HG02852 (cell line): ENCODE measurements around the gene PSMD3.
"Not testable (repeated sequence)": the region's sequence is repeated elsewhere in the genome, so short reads cannot be mapped to it uniquely, and the experiment has no call there.

Source experiments
- ATAC-seq: cut with Tn5 transposase; IDR thresholded peaks from one replicate; pipeline ENCODE4 v1.9.1; 2021; ENCODE audit warnings: mild to moderate bottlenecking, moderate library complexity; ENCODE audit not compliant: unreplicated experiment

The PSMD3 gene

DNA sequence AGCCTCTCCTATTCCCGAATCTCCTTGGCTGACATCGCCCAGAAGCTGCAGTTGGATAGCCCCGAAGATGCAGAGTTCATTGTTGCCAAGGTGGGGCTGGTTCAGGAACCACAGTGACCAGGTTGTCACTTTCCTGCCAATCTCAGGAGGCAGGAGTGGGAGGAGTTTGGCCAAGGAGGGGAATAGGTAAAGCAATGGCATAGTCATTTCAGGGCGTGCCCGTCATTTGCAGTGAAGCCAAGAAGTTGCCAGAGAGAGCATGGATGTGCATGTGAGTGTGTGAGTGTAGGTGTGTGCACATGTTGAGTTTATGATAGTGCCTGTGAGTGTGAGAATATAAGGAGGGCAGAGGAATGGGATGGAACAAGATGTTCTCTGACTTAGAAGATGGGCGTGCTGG is 14.8 kb downstream of the PSMD3 start:
- no peak for ATAC-seq

DNA sequence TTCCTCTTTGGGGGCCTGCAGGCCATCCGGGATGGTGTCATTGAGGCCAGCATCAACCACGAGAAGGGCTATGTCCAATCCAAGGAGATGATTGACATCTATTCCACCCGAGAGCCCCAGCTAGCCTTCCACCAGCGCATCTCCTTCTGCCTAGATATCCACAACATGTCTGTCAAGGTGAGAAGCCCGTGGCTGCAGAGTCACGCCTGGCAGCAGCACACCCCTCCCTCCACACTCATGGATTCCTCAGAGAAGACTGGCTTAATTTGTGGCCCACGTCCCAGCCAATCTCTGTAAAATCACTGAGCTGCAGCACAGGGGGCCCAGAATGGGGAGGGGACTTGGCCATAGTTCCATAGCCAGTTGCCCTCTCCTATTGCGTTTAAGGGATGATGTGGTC is 15.6 kb downstream of the PSMD3 start:
- ATAC-seq = no peak

DNA sequence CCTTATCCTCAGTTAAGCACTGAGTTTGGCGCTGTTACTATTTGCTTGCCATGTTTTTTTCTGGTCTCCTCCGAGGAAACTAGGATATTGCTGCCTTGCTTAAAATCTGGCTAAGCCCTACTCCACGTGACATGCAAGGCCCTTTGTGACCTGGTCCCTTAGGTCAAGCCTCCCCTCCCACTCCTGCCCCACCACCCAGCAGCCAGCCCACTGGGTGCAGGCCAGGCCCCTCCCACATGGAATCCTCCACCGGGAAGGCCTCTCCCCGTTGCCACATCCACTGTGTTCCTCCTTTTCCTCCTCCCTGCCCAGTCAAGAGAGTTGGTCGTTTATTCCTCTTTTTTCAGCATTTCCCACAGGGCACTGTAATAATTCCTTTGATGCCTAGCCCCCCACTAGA is 16.2 kb downstream of the PSMD3 start:
- ATAC-seq = no peak

DNA sequence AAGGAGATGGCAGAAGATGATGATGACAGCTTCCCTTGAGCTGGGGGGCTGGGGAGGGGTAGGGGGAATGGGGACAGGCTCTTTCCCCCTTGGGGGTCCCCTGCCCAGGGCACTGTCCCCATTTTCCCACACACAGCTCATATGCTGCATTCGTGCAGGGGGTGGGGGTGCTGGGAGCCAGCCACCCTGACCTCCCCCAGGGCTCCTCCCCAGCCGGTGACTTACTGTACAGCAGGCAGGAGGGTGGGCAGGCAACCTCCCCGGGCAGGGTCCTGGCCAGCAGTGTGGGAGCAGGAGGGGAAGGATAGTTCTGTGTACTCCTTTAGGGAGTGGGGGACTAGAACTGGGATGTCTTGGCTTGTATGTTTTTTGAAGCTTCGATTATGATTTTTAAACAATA is 16.9 kb downstream of the PSMD3 start:
- no peak for ATAC-seq

DNA sequence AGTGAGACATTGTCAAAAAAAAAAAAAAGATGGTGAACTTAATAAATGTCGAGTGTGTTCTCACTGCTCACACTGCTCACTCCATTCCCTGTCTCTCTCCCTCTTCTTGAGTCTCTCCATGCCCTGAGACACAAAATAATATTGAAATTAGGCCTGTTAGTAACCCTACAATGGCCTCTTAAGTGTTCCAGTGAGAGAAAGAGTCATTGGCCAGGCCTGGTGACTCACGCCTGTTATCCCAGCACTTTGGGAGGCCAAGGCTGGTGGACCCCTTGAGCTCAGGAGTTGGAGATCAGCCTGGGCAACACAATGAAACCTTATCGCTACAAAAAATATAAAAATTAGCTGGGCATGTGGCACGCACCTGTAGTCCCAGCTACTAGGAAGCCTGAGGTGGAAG is 18.5 kb downstream of the PSMD3 start:
- ATAC-seq = no peak

DNA sequence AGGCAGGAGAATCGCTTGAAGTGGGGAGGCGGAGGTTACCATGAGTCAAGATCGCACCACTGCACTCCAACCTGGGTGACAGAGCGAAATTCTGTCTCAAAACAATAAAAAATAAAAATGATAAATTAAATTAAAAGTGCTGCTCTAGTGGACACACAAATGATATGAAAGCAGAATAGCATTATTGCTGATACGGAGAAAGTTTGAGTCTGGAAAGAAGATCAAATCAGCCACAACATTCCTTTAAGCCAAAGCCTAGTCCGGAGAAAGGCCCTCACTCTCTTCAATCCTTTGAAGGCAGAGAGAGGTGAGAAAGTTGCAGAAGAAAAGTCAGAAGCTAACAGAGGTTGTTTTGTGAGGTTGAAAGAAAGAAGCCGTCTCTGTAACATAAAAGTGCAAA is 19.6 kb downstream of the PSMD3 start:
- no peak for ATAC-seq

DNA sequence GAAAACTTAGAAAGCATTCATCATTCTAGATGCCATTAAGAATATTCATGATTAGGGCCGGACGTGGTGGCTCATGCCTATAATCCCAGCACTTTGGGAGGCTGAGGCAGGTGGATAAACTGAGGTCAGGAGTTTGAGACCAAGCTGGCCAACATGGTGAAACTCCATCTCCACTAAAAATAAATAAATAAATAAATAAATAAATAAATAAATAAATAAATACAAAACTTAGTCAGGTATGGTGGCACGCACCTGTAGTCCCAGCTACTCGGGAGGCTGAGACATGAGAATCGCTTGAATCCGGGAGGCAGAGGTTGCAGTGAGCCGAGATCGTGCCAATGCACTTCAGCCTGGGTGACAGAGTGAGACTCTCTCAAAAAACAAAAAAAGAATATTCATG is 20.7 kb downstream of the PSMD3 start:
- ATAC-seq = not testable (repeated sequence)

DNA sequence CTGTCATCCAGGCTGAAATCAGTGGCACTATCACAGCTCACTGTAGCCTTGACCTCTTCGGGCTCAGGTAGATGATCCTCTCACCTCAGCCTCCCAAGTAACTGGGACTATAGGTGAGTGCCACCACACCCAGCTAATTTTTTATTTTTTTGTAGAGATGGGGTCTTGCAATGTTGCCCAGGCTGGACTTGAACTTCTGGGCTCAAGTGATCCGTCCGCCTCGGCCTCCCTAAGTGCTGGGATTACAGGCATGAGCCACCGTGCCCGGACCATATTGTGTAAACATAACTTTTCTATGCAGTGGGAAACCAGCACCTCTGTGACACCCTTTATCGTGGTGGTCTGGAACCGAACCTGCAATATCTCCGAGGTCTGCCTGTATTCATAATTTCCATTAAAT is 23.5 kb downstream of the PSMD3 start:
- ATAC-seq = no peak

DNA sequence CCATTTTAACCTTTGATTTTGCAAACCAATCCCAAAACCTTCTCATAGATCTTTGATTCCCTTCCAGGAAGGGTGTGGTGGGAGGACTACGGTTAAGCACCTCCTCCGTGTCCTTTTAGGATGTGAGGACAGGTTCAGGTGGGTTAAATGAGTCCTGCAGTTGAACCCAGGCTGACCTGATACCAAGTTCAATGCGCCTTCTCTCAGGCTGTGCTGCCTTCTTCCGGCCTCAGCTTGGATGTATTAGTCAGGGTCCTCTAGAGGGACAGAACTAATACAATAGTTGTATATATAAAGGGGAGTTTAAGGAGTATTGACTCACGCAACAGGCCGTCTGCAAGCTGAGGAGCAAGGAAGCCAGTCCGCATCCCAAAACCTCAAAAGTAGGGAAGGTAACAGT is 24.1 kb downstream of the PSMD3 start:
- no peak for ATAC-seq

DNA sequence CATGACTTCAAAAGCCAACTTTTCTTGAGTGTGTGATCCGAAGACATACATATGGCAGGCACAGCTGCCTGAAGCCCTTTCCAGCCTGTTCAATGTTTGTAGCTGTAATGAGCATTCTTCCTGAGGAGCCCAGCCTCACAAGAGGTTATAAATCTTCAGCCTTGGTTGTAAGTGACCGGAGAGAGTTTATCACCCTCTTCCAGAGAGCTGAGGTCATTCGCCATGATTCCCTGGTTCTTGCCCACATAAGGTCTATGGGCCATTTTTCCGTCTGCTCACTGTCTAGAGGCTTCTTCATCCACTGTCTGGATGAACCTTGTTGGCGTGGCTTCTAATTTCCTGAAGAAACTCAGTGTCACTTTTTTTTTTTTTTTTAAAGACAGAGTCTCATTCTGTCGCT is 24.9 kb downstream of the PSMD3 start:
- ATAC-seq = no peak

DNA sequence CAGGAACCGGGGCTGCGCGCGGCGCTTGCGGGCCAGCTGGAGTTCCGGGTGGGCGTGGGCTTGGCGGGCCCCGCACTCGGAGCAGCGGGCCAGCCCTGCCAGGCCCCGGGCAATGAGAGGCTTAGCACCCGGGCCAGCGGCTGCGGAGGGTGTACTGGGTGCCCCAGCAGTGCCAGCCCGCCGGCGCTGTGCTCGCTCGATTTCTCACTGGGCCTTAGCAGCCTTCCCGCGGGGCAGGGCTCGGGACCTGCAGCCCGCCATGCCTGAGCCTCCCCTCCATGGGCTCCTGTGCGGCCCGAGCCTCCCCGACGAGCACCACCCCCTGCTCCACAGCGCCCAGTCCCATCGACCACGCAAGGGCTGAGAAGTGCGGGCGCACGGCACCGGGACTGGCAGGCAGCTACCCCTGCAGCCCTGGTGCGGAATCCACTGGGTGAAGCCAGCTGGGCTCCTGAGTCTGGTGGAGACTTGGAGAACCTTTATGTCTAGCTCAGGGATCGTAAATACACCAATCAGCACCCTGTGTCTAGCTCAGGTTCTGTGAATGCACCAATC is 30.4 kb downstream of the PSMD3 start:
- ATAC-seq = not testable (repeated sequence)

DNA sequence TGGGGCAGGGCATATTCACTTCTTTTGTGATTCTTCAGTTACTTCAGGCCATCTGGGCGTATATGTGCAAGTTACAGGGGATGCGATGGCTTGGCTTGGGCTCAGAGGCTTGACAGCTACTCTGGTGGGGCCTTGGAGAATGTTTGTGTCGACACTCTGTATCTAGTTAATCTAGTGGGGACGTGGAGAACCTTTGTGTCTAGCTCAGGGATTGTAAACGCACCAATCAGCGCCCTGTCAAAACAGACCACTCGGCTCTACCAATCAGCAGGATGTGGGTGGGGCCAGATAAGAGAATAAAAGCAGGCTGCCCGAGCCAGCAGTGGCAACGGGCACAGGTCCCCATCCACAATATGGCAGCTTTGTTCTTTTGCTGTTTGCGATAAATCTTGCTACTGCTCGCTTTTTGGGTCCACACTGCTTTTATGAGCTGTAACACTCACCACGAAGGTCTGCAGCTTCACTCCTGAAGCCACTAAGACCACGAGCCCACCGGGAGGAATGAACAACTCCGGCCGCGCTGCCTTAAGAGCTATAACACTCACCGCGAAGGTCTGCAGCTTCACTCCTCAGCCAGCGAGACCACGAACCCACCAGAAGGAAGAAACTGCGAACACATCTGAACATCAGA is 31.5 kb downstream of the PSMD3 start:
- ATAC-seq = not testable (repeated sequence)

DNA sequence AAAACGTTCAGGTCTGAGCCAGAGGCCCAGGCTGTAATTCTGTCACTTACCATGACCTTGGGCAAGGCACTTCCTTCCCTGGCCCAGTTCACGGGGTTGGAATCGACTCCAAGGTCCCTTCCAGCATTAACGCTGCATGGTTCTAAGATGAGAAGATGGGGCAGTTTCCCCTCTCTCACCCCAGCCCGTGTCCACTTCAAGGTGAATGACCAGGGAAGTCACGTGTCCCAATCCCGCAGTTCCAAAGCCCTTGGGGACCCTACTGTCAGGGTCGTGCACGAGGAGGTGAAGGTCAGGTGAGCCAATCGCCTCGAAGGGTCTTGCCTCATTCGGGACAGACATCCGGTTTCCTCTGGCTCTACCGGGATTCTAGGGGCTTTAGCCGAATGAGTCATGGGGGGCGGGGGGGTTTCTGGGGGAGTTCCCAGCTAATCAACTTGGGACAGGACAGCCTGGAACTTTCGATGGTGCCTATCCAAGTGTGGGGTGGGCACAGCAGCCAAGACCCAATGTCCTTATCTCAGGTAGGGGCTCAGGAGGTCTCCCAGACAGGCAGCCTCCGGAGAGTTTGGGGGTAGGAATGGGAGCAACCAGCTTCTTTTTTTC is 33.9 kb downstream of the PSMD3 start:
- ATAC-seq = no peak

DNA sequence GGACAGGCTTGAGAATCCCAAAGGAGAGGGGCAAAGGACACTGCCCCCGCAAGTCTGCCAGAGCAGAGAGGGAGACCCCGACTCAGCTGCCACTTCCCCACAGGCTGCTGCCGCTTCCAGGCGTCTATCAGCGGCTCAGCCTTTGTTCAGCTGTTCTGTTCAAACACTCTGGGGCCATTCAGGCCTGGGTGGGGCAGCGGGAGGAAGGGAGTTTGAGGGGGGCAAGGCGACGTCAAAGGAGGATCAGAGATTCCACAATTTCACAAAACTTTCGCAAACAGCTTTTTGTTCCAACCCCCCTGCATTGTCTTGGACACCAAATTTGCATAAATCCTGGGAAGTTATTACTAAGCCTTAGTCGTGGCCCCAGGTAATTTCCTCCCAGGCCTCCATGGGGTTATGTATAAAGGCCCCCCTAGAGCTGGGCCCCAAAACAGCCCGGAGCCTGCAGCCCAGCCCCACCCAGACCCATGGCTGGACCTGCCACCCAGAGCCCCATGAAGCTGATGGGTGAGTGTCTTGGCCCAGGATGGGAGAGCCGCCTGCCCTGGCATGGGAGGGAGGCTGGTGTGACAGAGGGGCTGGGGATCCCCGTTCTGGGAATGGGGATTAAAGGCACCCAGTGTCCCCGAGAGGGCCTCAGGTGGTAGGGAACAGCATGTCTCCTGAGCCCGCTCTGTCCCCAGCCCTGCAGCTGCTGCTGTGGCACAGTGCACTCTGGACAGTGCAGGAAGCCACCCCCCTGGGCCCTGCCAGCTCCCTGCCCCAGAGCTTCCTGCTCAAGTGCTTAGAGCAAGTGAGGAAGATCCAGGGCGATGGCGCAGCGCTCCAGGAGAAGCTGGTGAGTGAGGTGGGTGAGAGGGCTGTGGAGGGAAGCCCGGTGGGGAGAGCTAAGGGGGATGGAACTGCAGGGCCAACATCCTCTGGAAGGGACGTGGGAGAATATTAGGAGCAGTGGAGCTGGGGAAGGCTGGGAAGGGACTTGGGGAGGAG is 34.7 kb downstream of the PSMD3 start, which contains the start of gene CSF3:
TSS of gene CSF3 (plus strand) at position 436 of the 993 bp plus-strand sequence. CDS start at position 471, 35 bp downstream.
- no peak for ATAC-seq

DNA sequence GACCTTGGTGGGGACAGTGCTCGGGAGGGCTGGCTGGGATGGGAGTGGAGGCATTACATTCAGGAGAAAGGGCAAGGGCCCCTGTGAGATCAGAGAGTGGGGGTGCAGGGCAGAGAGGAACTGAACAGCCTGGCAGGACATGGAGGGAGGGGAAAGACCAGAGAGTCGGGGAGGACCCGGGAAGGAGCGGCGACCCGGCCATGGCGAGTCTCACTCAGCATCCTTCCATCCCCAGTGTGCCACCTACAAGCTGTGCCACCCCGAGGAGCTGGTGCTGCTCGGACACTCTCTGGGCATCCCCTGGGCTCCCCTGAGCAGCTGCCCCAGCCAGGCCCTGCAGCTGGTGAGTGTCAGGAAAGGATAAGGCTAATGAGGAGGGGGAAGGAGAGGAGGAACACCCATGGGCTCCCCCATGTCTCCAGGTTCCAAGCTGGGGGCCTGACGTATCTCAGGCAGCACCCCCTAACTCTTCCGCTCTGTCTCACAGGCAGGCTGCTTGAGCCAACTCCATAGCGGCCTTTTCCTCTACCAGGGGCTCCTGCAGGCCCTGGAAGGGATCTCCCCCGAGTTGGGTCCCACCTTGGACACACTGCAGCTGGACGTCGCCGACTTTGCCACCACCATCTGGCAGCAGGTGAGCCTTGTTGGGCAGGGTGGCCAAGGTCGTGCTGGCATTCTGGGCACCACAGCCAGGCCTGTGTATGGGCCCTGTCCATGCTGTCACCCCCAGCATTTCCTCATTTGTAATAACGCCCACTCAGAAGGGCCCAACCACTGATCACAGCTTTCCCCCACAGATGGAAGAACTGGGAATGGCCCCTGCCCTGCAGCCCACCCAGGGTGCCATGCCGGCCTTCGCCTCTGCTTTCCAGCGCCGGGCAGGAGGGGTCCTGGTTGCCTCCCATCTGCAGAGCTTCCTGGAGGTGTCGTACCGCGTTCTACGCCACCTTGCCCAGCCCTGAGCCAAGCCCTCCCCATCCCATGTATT is 35.7 kb downstream of the PSMD3 start:
- no peak for ATAC-seq

DNA sequence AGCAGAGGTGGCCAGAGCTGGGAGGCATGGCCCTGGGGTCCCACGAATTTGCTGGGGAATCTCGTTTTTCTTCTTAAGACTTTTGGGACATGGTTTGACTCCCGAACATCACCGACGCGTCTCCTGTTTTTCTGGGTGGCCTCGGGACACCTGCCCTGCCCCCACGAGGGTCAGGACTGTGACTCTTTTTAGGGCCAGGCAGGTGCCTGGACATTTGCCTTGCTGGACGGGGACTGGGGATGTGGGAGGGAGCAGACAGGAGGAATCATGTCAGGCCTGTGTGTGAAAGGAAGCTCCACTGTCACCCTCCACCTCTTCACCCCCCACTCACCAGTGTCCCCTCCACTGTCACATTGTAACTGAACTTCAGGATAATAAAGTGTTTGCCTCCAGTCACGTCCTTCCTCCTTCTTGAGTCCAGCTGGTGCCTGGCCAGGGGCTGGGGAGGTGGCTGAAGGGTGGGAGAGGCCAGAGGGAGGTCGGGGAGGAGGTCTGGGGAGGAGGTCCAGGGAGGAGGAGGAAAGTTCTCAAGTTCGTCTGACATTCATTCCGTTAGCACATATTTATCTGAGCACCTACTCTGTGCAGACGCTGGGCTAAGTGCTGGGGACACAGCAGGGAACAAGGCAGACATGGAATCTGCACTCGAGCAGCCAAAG is 36.9 kb downstream of the PSMD3 start:
- no peak for ATAC-seq

DNA sequence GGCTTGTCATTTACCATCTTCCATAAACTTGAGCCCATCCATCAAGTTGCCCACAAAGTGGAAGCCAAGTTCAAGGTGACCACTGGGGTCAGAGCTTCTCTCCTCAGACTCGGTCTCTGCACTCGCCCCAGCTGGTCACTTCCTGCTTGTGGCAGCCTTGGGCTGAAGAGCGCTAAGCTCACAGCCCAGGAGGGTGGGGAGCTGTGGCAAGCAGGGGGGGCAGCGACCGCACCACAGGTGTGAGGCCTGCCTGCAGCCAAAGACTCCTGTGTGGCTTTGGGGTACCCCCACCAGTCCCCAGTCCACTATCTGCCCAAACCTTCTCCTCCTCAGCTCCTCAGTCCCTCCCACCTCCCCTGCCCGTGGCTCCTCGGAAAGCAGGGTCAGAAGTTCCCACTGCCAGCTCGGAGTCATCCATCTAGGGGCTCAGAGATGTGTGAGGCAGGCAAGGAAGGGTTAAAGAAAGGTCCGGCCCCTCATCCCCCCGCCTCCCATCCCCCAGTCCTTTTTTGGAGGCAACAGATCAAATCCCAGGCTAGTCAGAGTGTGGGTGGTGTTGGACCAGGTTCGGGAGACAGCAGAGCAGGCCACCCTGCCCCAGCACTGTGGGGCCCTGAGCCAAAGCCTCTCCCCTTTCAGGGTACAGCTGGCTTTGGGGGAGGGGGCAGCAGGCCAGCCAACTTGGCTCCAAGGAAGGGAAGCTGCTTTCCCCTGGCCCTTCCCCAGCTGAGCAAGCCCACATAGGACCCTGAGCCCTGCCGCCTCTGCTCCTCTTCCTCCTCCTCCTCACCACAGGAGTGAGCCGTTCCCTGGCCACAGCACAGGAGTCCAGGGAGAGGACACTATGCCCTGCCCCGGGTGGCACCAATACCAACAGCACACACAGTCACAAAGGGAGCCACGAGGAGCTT is 37.9 kb downstream of the PSMD3 start:
- no peak for ATAC-seq

DNA sequence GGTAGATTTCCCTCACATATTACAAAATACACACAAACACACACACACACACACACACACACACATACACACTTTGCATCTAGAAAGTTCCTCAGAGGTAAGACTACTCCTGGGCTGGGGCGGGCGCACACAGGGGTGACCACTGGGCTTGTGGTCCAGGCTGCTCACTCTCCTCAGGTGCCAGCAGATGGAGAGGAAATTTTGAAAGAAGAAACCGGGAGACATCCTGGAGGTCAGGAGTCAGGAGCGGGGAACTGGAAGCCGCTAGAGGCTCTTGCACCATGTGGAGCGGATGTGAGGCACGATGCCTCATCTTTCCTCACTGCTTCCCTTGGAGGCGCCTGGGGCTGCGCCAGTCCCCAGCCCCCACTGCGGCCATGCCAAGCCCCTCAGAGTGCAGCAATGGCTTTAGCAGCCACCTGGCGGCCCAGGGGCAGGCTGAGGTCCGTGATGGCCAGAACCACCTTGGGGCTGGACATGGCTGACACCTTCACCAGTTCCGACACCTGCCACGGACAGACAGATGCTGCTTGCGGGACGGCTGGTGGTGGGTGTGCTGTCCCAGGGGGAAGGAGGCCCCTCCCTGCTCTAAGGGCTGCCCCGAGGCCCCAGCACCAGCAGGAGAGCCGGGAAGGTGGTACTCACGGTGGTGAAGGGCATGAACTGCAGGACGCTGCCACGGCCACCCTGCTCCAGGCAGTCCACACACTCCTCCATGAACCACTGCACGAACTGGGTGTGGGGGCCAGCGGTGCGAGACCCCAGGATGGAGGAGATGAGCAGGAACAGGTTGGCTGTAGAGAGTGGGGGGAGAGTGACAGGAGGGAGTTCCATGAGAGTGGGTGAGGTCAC is 38.8 kb downstream of the PSMD3 start:
- no peak for ATAC-seq
